HCT116 (cell line): ENCODE data around the gene CMIP. TPM values are rescaled to one million over a fixed set of nuclear protein-coding genes. Genes with fewer than 3 reads are reported as not detected.

Experiments used
- ATAC-seq: fragments of 200-7000 bp; cut with Tn5 transposase; 2 replicates; pipeline ENCODE4 v1.9.1; 2020; ENCODE audit warnings: mild to moderate bottlenecking, moderate library complexity
- BruUV-seq: library from RNA; stranded (reverse); fragments of 400-500 nt; replicated peaks from 2 replicates; lab custom pipeline; 2021; lab: Mats Ljungman, UMichigan
- CTCF ChIA-PET: fragments of 300-600 bp; sonication (Branson Sonifier 250); formaldehyde crosslinking; loops from one replicate; lab custom pipeline; 2021; ENCODE audit warnings: antibody characterized with exemption; lab: Charles Lee
- POLR2A ChIA-PET: fragments of 300-600, 350-600 bp; sonication (Branson Sonifier 250); formaldehyde crosslinking; loops from one replicate; lab custom pipeline; 2021; ENCODE audit warnings: antibody characterized with exemption; lab: Charles Lee
- RAD21 ChIA-PET, 2 experiments: fragments of 300-600 bp; sonication (Branson Sonifier 250); formaldehyde crosslinking; loops; one replicate each; lab custom pipeline; 2023; ENCODE audit warnings: low total read pairs in 2 of 2; ENCODE audit not compliant: uncharacterized antibody in 2 of 2, unreplicated experiment in 2 of 2, low non-redundant PET in 1 of 2; lab: Charles Lee
- DNase-seq: peaks from one replicate; pipeline ENCODE4 v3.0.0-alpha.2; 2010; ENCODE audit warnings: low read depth, low spot score
- H2AFZ ChIP-seq: fragments of 200-600 bp; shearing (Covaris generic), sonication (generic); 2 replicates; pipeline ENCODE4 v1.6.1; 2017; ENCODE audit warnings: low read depth, mixed run types, mixed read lengths, antibody characterized with exemption, low read length; ENCODE audit not compliant: poor library complexity, severe bottlenecking
- H3K27ac ChIP-seq: 2 replicates; pipeline ENCODE4 v1.5.1; 2012; ENCODE audit warnings: low read depth, low read length
- H3K27me3 ChIP-seq: fragments of 200-600 bp; sonication (generic); 2 replicates; pipeline ENCODE4 v1.6.1; 2016; ENCODE audit warnings: mixed run types, low read length, mixed read lengths; ENCODE audit not compliant: insufficient read depth
- H3K36me3 ChIP-seq, 2 experiments: fragments of 200-500 bp in 1 of 2; fragments of 200-600 bp in 1 of 2; sonication (Bioruptor generic) in 1 of 2; sonication (generic) in 1 of 2; 2 replicates each; pipeline versions ENCODE4 v1.5.1 to v1.6.1; 2014 to 2016; ENCODE audit warnings: low read length in 2 of 2, inconsistent platforms in 1 of 2, mixed read lengths in 1 of 2, mixed run types in 1 of 2; ENCODE audit not compliant: insufficient read depth in 2 of 2, control insufficient read depth in 1 of 2
- H3K4me1 ChIP-seq, 2 experiments: fragments of 200-600 bp in 1 of 2; sonication (generic) in 1 of 2; 2 replicates each; pipeline versions ENCODE4 v1.5.1 to v1.6.1; 2012 to 2017; ENCODE audit warnings: low read length in 2 of 2, inconsistent platforms in 1 of 2, mild to moderate bottlenecking in 1 of 2, mixed read lengths in 1 of 2, mixed run types in 1 of 2, moderate library complexity in 1 of 2; ENCODE audit not compliant: insufficient read depth in 2 of 2, control insufficient read depth in 1 of 2
- H3K4me2 ChIP-seq: fragments of 200-600 bp; sonication (generic); 2 replicates; pipeline ENCODE4 v1.6.1; 2017; ENCODE audit warnings: mixed run types, low read length, mixed read lengths
- H3K4me3 ChIP-seq, 2 experiments: fragments of 200-600 bp in 1 of 2; sonication (generic) in 1 of 2; replicated peaks in 1 of 2; 2 replicates each; pipeline ENCODE4 v1.5.1; 2011 to 2016; ENCODE audit warnings: low read length in 2 of 2, control low read depth in 1 of 2, low read depth in 1 of 2, mild to moderate bottlenecking in 1 of 2, mixed read lengths in 1 of 2, mixed run types in 1 of 2
- H3K79me2 ChIP-seq: fragments of 200-600 bp; sonication (generic); 2 replicates; pipeline ENCODE4 v1.6.1; 2017; ENCODE audit warnings: mild to moderate bottlenecking, mixed run types, low read length, moderate library complexity, mixed read lengths; ENCODE audit not compliant: insufficient read depth
- H3K9ac ChIP-seq: fragments of 200-600 bp; sonication (generic); 2 replicates; pipeline ENCODE4 v1.6.1; 2016; ENCODE audit warnings: low read length, mixed read lengths
- H3K9me2 ChIP-seq: fragments of 200-600 bp; sonication (generic), shearing (Covaris generic); 2 replicates; pipeline ENCODE4 v1.6.1; 2017; ENCODE audit warnings: mixed run types, mild to moderate bottlenecking, moderate library complexity; ENCODE audit not compliant: insufficient read depth
- H3K9me3 ChIP-seq, 2 experiments: fragments of 200-500 bp in 1 of 2; fragments of 200-600 bp in 1 of 2; sonication (Bioruptor generic) in 1 of 2; sonication (generic) in 1 of 2; 2 replicates each; pipeline ENCODE4 v1.6.1; 2014 to 2017; ENCODE audit warnings: low read length in 2 of 2, mixed read lengths in 2 of 2, inconsistent platforms in 1 of 2, low read depth in 1 of 2, mild to moderate bottlenecking in 1 of 2, mixed run types in 1 of 2, moderate library complexity in 1 of 2; ENCODE audit not compliant: control insufficient read depth in 1 of 2, insufficient read depth in 1 of 2
- H4K20me1 ChIP-seq: fragments of 200-600 bp; sonication (generic), shearing (Covaris generic); 2 replicates; pipeline ENCODE4 v1.6.1; 2017; ENCODE audit warnings: mixed run types, mild to moderate bottlenecking, moderate library complexity; ENCODE audit not compliant: insufficient read depth
- ATF3 ChIP-seq: IDR thresholded peaks from 2 replicates; pipeline ENCODE4 v1.6.1; 2012
- CEBPB ChIP-seq: IDR thresholded peaks from 2 replicates; pipeline ENCODE4 v1.6.1; 2012; ENCODE audit warnings: low read depth
- CTCF ChIP-seq, 3 experiments: fragments of 200-600 bp in 1 of 3; sonication (generic) in 1 of 3; IDR thresholded peaks in 2 of 3; conservative IDR thresholded peaks in 1 of 3; 2 replicates each; pipeline ENCODE4 v1.5.1; 2012 to 2017; ENCODE audit warnings: low read depth in 2 of 3, low read length in 2 of 3, antibody characterized with exemption in 1 of 3, borderline replicate concordance in 1 of 3, control low read depth in 1 of 3, mild to moderate bottlenecking in 1 of 3, mixed read lengths in 1 of 3, mixed run types in 1 of 3, moderate library complexity in 1 of 3; ENCODE audit not compliant: insufficient read depth in 1 of 3
- EZH2 ChIP-seq: fragments of 200-600 bp; sonication (generic); IDR thresholded peaks from 2 replicates; pipeline ENCODE4 v1.6.1; 2017; ENCODE audit warnings: antibody characterized with exemption, mixed run types
- EZH2phosphoT487 ChIP-seq: fragments of 200-600 bp; IDR thresholded peaks from 2 replicates; pipeline ENCODE4 v1.6.1; 2018; ENCODE audit warnings: antibody characterized with exemption, borderline replicate concordance
- JUND ChIP-seq: IDR thresholded peaks from 2 replicates; pipeline ENCODE4 v1.6.1; 2012
- MAX ChIP-seq: IDR thresholded peaks from 2 replicates; pipeline ENCODE4 v1.6.1; 2012
- POLR2A ChIP-seq: IDR thresholded peaks from 2 replicates; pipeline ENCODE4 v1.7.0; 2011; ENCODE audit warnings: borderline replicate concordance; ENCODE audit not compliant: insufficient read depth, insufficient read length; ENCODE audit errors: extremely low read depth
- POLR2AphosphoS5 ChIP-seq: IDR thresholded peaks from 2 replicates; pipeline ENCODE4 v1.6.1; 2011; ENCODE audit warnings: mild to moderate bottlenecking, low read depth, low read length, moderate library complexity
- SP1 ChIP-seq: IDR thresholded peaks from 2 replicates; pipeline ENCODE4 v1.6.1; 2012; ENCODE audit warnings: low read depth
- TCF7L2 ChIP-seq: IDR thresholded peaks from 2 replicates; pipeline ENCODE4 v1.7.0; 2011; ENCODE audit warnings: borderline replicate concordance, inconsistent platforms; ENCODE audit not compliant: insufficient read depth, insufficient read length; ENCODE audit errors: extremely low read depth
- YY1 ChIP-seq: IDR thresholded peaks from 2 replicates; pipeline ENCODE4 v1.6.1; 2011; ENCODE audit warnings: low read length, low read depth, moderate library complexity, mild to moderate bottlenecking; ENCODE audit not compliant: insufficient replicate concordance; ENCODE audit errors: extremely low read depth
- ZNF274 ChIP-seq: fragments of 200-500 bp; sonication (Bioruptor generic); IDR thresholded peaks from 2 replicates; pipeline ENCODE4 v1.6.1; 2014; ENCODE audit warnings: mild to moderate bottlenecking, low read depth, low read length, inconsistent platforms
- intact Hi-C: fragments of 100-400 bp; cut with micrococcal nuclease; formaldehyde crosslinking; loops from 2 replicates; pipeline ENCODE4 v1.10.0; 2022
- total RNA-seq: library from RNA; stranded (reverse); gene quantifications from one replicate; pipeline ENCODE4 v1.2.1, GENCODE V29; 2021; ENCODE audit not compliant: unreplicated experiment
- TF ChIP-seq, protein P1 (sequence below): IDR thresholded peaks from 2 replicates; pipeline ENCODE4 v1.6.1; 2011; ENCODE audit warnings: mild to moderate bottlenecking, low read length, moderate library complexity; ENCODE audit not compliant: insufficient replicate concordance; ENCODE audit errors: extremely low read depth

The CMIP gene
- total RNA-seq, 1 experiment from 2014 or later: 64.6 TPM

GRCh38 chr16:81755915-81756614, 311.5 kb downstream of the CMIP start:
- DNase-seq (no peak), ATAC-seq (no peak)
- Histone ChIP-seq H3K4me1 (peaks cover 8 to 32% of the 10 kb centered on the region in 2 experiments), H3K27ac (no peak overlapping the region), H3K4me3 (no peak overlapping the region), H3K36me3 (no peaks in the 10 kb centered on the region), H3K4me2 (no peak overlapping the region), H3K79me2 (no peaks in the 10 kb centered on the region), H4K20me1 (no peaks in the 10 kb centered on the region), H3K9me3 (no peaks in the 10 kb centered on the region), H2AFZ (no peak overlapping the region), H3K27me3 (no peaks in the 10 kb centered on the region), H3K9me2 (no peaks in the 10 kb centered on the region), H3K9ac (no peak overlapping the region)
- CTCF ChIA-PET: no interaction called here
- intact Hi-C loops: no loop called here
- POLR2A ChIA-PET: no interaction called here
- RAD21 ChIA-PET: interaction anchor here in 1 of 2 experiments (1.0 kb wide), 1 partner anchor 18 kb away, joined by 3 read pairs; no protein-coding TSS in a partner anchor
- TF ChIP-seq, protein P1, sequence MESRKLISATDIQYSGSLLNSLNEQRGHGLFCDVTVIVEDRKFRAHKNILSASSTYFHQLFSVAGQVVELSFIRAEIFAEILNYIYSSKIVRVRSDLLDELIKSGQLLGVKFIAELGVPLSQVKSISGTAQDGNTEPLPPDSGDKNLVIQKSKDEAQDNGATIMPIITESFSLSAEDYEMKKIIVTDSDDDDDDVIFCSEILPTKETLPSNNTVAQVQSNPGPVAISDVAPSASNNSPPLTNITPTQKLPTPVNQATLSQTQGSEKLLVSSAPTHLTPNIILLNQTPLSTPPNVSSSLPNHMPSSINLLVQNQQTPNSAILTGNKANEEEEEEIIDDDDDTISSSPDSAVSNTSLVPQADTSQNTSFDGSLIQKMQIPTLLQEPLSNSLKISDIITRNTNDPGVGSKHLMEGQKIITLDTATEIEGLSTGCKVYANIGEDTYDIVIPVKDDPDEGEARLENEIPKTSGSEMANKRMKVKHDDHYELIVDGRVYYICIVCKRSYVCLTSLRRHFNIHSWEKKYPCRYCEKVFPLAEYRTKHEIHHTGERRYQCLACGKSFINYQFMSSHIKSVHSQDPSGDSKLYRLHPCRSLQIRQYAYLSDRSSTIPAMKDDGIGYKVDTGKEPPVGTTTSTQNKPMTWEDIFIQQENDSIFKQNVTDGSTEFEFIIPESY: no peak
- no peak for TF ChIP-seq YY1
- no peak for TF ChIP-seq EZH2
- TF ChIP-seq CEBPB: no peak
- no peak for TF ChIP-seq TCF7L2
- TF ChIP-seq CTCF (IDR thresholded peaks at IDR 0.05 in 2 of 3, conservative IDR thresholded peaks at IDR 0.05 in 1 of 3; ENCODE audit: borderline replicate concordance in 1 of 3, insufficient read depth in 1 of 3, low read depth in 2 of 3, low read length in 2 of 3): no peak
- TF ChIP-seq ATF3: no peak
- no peak for TF ChIP-seq MAX
- no peak for TF ChIP-seq POLR2A
- no peak for TF ChIP-seq JUND
- no peak for TF ChIP-seq POLR2AphosphoS5
- TF ChIP-seq EZH2phosphoT487: no peak
- TF ChIP-seq SP1: no peak
- no peak for TF ChIP-seq ZNF274
- no TSS peak for BruUV-seq
